A673 (cell line): ENCODE data around the gene YTHDF1. TPM values are rescaled to one million over a fixed set of nuclear protein-coding genes. Genes with fewer than 3 reads are reported as not detected.

Source experiments
- BruUV-seq: library from RNA; stranded (reverse); fragments of 400-500 nt; replicated peaks from 2 replicates; lab custom pipeline; 2021; lab: Mats Ljungman, UMichigan
- CTCF ChIA-PET: fragments of 300-600 bp; sonication (Branson Sonifier 250); formaldehyde crosslinking; loops from one replicate; lab custom pipeline; 2022; ENCODE audit warnings: antibody characterized with exemption; lab: Charles Lee
- POLR2A ChIA-PET: fragments of 300-600 bp; sonication (Branson Sonifier 250); formaldehyde crosslinking; loops from one replicate; lab custom pipeline; 2022; ENCODE audit warnings: antibody characterized with exemption; ENCODE audit not compliant: low non-redundant PET; lab: Charles Lee
- DNase-seq: peaks from one replicate; pipeline ENCODE4 v3.0.0-alpha.2; 2015; ENCODE audit warnings: low spot score
- H3K27ac ChIP-seq: fragments of 200-600 bp; sonication (generic); 2 replicates; pipeline ENCODE4 v1.5.1; 2016; ENCODE audit warnings: mixed run types, low read depth, mild to moderate bottlenecking, mixed read lengths, antibody characterized with exemption, low read length; ENCODE audit not compliant: poor library complexity, severe bottlenecking
- H3K27me3 ChIP-seq: fragments of 200-600 bp; sonication (generic); replicated peaks from 2 replicates; pipeline ENCODE4 v1.6.1; 2017; ENCODE audit warnings: mixed run types, low read depth, mild to moderate bottlenecking, mixed read lengths, antibody characterized with exemption, low read length; ENCODE audit not compliant: insufficient read depth, poor library complexity
- H3K36me3 ChIP-seq: fragments of 200-600 bp; sonication (generic); 2 replicates; pipeline ENCODE4 v1.6.1; 2016; ENCODE audit warnings: mixed run types, mild to moderate bottlenecking, mixed read lengths, antibody characterized with exemption, low read length; ENCODE audit not compliant: insufficient read depth, poor library complexity, severe bottlenecking
- H3K4me1 ChIP-seq: fragments of 200-600 bp; sonication (generic); 2 replicates; pipeline ENCODE4 v1.6.1; 2017; ENCODE audit warnings: mixed run types, mild to moderate bottlenecking, mixed read lengths, antibody characterized with exemption, low read length; ENCODE audit not compliant: insufficient read depth, poor library complexity, severe bottlenecking
- H3K4me3 ChIP-seq: fragments of 200-600 bp; sonication (generic); 2 replicates; pipeline ENCODE4 v1.5.1; 2016; ENCODE audit warnings: low read depth, mixed run types, mild to moderate bottlenecking, mixed read lengths, low read length; ENCODE audit not compliant: poor library complexity, severe bottlenecking
- H3K9me3 ChIP-seq: fragments of 200-600 bp; sonication (generic); 2 replicates; pipeline ENCODE4 v1.6.1; 2016; ENCODE audit warnings: mixed run types, low read depth, mild to moderate bottlenecking, mixed read lengths, antibody characterized with exemption, low read length; ENCODE audit not compliant: poor library complexity, severe bottlenecking
- EZH2 ChIP-seq: fragments of 200-600 bp; sonication (generic); IDR thresholded peaks from 2 replicates; pipeline ENCODE4 v1.6.1; 2017; ENCODE audit warnings: borderline replicate concordance, low read depth, mild to moderate bottlenecking, mixed read lengths, antibody characterized with exemption, low read length; ENCODE audit not compliant: poor library complexity, severe bottlenecking
- intact Hi-C: fragments of 100-400 bp; cut with micrococcal nuclease; formaldehyde crosslinking; loops from one replicate; pipeline ENCODE4 v1.10.0; 2022; ENCODE audit not compliant: unreplicated experiment
- total RNA-seq: library from RNA; stranded (reverse); gene quantifications from 2 replicates; pipeline ENCODE4 v1.2.3, GENCODE V29; 2021
- TF ChIP-seq, protein P1 (sequence below): fragments of 300-800, 200-600 bp; sonication (generic); conservative IDR thresholded peaks from 2 replicates; pipeline ENCODE4 v1.5.1; 2017; ENCODE audit warnings: low read depth, mild to moderate bottlenecking, antibody characterized with exemption, low read length, moderate library complexity, mixed read lengths

YTHDF1 gene
- total RNA-seq, 1 experiment from 2014 or later, result 52.4 TPM

DNA sequence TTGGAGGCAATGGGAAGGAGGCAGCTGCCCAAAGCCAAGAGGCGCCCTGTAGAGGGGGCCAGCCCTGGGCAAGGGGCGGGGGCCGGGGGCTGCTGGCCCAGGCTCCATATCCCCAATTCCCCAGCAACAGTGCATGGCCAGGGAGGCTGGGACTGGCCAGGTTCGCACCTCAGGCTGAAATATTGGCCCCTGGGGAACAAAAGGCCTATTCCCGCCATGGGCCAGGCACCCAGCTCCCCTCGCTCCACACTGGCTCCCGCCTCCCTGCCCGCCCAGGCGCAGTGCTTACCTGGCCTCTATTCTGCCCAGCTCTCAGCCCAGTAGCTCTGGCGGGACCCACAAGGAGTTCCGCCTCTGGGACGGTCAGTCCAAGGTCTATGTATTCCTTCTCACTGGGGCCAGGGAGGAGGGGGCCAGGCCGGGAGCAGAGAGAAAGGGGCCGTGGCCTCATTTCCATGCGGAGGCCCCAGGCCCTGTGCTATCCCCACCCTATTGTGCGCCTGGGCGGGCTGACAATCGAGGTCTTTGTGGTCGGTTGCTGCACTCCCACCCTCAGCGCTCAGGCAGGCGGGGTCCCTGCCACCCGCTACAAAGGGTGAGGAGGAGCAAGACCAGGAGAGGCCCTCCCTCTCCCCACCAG lies 42.3 kb downstream of the YTHDF1 start:
- H3K4me3 ChIP-seq, result no peak overlapping the region
- DNase-seq, result no peak
- TF ChIP-seq, protein P1, sequence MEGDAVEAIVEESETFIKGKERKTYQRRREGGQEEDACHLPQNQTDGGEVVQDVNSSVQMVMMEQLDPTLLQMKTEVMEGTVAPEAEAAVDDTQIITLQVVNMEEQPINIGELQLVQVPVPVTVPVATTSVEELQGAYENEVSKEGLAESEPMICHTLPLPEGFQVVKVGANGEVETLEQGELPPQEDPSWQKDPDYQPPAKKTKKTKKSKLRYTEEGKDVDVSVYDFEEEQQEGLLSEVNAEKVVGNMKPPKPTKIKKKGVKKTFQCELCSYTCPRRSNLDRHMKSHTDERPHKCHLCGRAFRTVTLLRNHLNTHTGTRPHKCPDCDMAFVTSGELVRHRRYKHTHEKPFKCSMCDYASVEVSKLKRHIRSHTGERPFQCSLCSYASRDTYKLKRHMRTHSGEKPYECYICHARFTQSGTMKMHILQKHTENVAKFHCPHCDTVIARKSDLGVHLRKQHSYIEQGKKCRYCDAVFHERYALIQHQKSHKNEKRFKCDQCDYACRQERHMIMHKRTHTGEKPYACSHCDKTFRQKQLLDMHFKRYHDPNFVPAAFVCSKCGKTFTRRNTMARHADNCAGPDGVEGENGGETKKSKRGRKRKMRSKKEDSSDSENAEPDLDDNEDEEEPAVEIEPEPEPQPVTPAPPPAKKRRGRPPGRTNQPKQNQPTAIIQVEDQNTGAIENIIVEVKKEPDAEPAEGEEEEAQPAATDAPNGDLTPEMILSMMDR, result no peak
- no peak for TF ChIP-seq EZH2
- no peaks in the 10 kb centered on the region for H3K36me3 ChIP-seq
- BruUV-seq, result no TSS peak
- H3K27me3 ChIP-seq, result peaks cover 68% of the 10 kb centered on the region
- H3K4me1 ChIP-seq, result no peaks in the 10 kb centered on the region
- ChIA-PET POLR2A (no interaction called here), CTCF (no interaction called here)
- no peaks in the 10 kb centered on the region for H3K9me3 ChIP-seq
- intact Hi-C loops, result no loop called here
- no peak overlapping the region for H3K27ac ChIP-seq

DNA sequence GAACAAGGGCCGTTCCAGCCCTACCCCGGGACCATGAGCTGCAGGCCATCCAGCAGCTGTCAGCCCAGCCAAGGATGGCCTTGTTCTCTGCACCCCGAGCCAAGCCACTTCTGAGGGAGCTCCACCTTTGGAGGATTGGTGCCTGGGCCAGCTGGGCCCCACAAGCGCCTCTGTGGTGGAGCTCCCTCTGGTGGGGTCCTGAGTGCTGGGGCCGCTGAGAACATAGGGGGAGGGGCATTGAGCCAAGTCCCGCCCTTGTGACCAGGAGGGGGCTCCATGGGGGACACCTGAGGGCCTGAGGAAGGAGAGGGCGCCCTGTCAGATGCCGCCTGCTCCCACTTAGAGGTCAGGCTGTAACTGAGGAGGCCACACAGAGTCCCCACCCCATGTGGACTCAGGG lies 43.2 kb downstream of the YTHDF1 start:
- no peak for TF ChIP-seq EZH2
- TF ChIP-seq, protein P1, result peak; percentile 44; the same call in 1 of the 2 replicates

DNA sequence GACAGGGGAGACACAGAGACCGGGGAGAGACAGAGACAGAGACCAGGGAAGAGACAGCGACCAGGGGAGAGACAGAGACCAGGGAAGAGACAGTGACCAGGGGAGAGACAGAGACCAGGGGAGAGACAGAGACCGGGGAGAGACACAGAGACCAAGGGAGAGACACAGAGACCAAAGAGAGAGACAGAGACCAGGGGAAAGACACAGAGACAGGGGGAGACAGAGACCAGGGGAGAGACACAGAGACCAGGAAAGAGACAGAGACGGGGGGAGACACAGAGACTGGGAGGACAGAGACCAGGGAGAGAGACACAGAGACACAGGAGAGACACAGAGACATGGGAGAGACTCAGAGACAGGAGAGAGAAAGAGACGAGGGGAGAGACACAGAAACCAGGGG lies 43.9 kb downstream of the YTHDF1 start:
- POLR2A ChIA-PET, result no interaction called here
- no peaks in the 10 kb centered on the region for H3K4me1 ChIP-seq
- BruUV-seq, result no TSS peak
- H3K27me3 ChIP-seq, result peaks cover 51% of the 10 kb centered on the region
- intact Hi-C loops, result no loop called here
- no peaks in the 10 kb centered on the region for H3K9me3 ChIP-seq
- no peak overlapping the region for H3K4me3 ChIP-seq
- CTCF ChIA-PET, result no interaction called here
- no peak overlapping the region for H3K27ac ChIP-seq
- H3K36me3 ChIP-seq, result no peaks in the 10 kb centered on the region
- DNase-seq, result no peak
- TF ChIP-seq EZH2, result no peak
- TF ChIP-seq, protein P1, result no peak

More for the DNA sequence above, 43.2 kb downstream of the YTHDF1 start:
- no TSS peak for BruUV-seq
- POLR2A ChIA-PET, result no interaction called here
- no peak overlapping the region for H3K4me3 ChIP-seq
- H3K27ac ChIP-seq, result no peak overlapping the region
- CTCF ChIA-PET, result interaction anchor here (0.5 kb wide), 1 partner anchor 200 kb away, joined by 3 read pairs; no protein-coding TSS in a partner anchor
- no peaks in the 10 kb centered on the region for H3K9me3 ChIP-seq
- no peaks in the 10 kb centered on the region for H3K4me1 ChIP-seq
- peaks cover 58% of the 10 kb centered on the region for H3K27me3 ChIP-seq
- no peak for DNase-seq
- intact Hi-C loops, result no loop called here
- H3K36me3 ChIP-seq, result no peaks in the 10 kb centered on the region
